SH-SY5Y (cell line): ENCODE results near the gene ARHGEF17.

Experiments used
- GATA2 ChIP-seq: IDR thresholded peaks from 2 replicates; pipeline ENCODE4 v1.6.1; 2011; ENCODE audit warnings: mild to moderate bottlenecking, low read depth, low read length
- GATA3 ChIP-seq: IDR thresholded peaks from 2 replicates; pipeline ENCODE4 v1.6.1; 2011; ENCODE audit warnings: low read depth, mild to moderate bottlenecking, low read length, moderate library complexity

GRCh38 chr11:73384531-73384871 lies 76.4 kb downstream of the ARHGEF17 start:
- TF ChIP-seq GATA2: no peak
- no peak for TF ChIP-seq GATA3
